Purkinje cell (primary cell): ENCODE data around the gene NWD2. TPM values are rescaled to one million over a fixed set of nuclear protein-coding genes. Genes with fewer than 3 reads are reported as not detected.

Source experiments
- polyA plus RNA-seq: library from polyadenylated mRNA; unstranded; fragments of >200 nt; fragmentation: Nextera tagmentation; gene quantifications from 2 replicates; pipeline ENCODE4 v1.2.1, GENCODE V29; 2014

The NWD2 gene, protein sequence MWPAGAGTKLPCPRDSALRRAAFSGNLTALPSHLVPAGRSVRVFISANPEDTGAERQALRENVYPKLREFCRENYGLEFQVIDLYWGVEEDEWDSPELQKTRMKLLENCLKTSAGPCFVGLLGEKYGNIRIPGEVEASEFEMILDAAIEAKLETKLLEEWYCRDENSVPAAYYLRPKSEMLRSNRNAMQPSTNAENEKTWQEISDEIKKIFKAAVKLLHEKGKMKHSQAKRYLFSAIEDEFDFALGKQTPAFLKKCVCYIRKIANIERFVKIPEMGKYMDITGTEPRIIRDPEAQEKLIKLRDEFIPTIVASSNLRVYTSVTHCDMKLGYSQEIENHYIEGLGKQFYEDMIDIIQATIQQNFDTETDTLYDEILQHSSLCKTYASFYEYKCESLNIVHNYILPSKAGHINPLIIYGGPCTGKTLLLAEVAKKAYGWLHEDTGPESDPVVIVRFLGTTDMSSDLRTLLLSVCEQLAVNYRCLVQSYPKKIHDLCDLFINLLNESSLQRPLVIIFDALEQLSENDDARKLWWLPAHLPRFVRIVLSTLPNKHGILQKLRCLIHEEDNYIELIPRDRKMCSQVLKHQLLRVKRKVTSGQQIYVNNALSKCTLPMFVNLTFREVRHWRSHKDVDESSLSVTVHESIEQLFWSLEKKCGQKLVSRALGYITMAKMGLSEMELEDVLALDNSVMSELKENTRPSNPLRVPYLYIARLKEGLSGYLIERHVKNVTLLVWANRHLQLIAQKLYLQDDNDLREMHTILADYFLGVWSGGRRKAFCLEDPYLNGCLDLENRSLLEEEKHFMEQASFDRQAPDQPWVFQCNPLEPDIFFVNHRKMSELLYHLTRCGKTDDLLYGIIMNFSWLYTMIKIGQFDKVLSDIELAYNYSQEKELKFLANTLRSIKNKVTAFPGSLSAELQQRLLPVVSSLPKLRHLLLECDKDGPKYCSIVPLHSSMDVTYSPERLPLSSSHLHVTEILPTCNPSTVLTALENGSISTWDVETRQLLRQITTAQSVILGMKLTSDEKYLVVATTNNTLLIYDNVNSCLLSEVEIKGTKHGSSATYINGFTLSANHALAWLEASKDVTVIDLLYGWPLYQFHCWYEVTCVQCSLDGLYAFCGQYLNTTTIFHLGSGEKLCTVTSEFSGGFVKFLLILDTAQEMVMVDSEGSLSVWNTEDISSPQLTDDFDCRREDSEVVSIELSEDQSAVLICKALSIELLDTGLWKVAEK (N-terminal part only)
- 21.9 and 25.4 TPM in 2 replicates for polyA plus RNA-seq

GRCh38 chr4:37244583-37245390, at the start of gene NWD2:
TSS of gene NWD2 (plus strand) at chr4:37244743. CDS start at chr4:37245068, 325 bp downstream.

